ENCODE results near the gene AHI1. TPM values are rescaled to one million over a fixed set of nuclear protein-coding genes. Genes with fewer than 3 reads are reported as not detected.

The AHI1 gene
- total and polyA plus RNA-seq, 2 experiments from 2014 or later = 14.8 to 21.5 TPM

GRCh38 chr6:135280375-135281136 lies 217.0 kb downstream of the AHI1 start:
- Histone ChIP-seq H3K79me2 (no peaks in the 10 kb centered on the region), H3K4me3 (no peak overlapping the region), H3K9me3 (ENCODE audit: low read depth) (no peaks in the 10 kb centered on the region), H3K4me2 (no peak overlapping the region), H3K27ac (no peak overlapping the region), H3K27me3 (no peaks in the 10 kb centered on the region), H3K4me1 (ENCODE audit: insufficient read depth) (no peaks in the 10 kb centered on the region), H2AFZ (no peak overlapping the region), H3K36me3 (replicated peaks; ENCODE audit: insufficient read depth, low read depth) (no peaks in the 10 kb centered on the region), H4K20me1 (ENCODE audit: insufficient read depth, poor library complexity, severe bottlenecking) (no peaks in the 10 kb centered on the region), H3K9me2 (replicated peaks; ENCODE audit: insufficient read depth) (no peaks in the 10 kb centered on the region)
- WGBS (ENCODE audit: low lambda C conversion rate, missing lambda C conversion rate) = 76% methylated on average over 6 of the region's 6 CpGs
- TF ChIP-seq CTCF (IDR thresholded peaks at IDR 0.05; ENCODE audit: poor library complexity) = no peak
- no peak for TF ChIP-seq EZH2 (IDR thresholded peaks at IDR 0.05; ENCODE audit: borderline replicate concordance)
- no peak for DNase-seq (ENCODE audit: low spot score)

- 96% methylated on average over 6 of the region's 6 CpGs for WGBS (ENCODE audit: low lambda C conversion rate, missing lambda C conversion rate)
- Histone ChIP-seq H3K36me3 (replicated peaks; ENCODE audit: insufficient read depth, low read depth) (no peaks in the 10 kb centered on the region), H3K27me3 (no peaks in the 10 kb centered on the region), H3K4me3 (no peak overlapping the region), H3K9me2 (replicated peaks; ENCODE audit: insufficient read depth) (no peaks in the 10 kb centered on the region), H3K4me1 (ENCODE audit: insufficient read depth) (no peaks in the 10 kb centered on the region), H3K9me3 (ENCODE audit: low read depth) (no peaks in the 10 kb centered on the region), H3K27ac (no peak overlapping the region), H4K20me1 (ENCODE audit: insufficient read depth, poor library complexity, severe bottlenecking) (no peaks in the 10 kb centered on the region), H3K4me2 (no peak overlapping the region), H2AFZ (no peak overlapping the region), H3K79me2 (no peaks in the 10 kb centered on the region)
- DNase-seq (ENCODE audit: low spot score) = no peak
- TF ChIP-seq CTCF (IDR thresholded peaks at IDR 0.05; ENCODE audit: poor library complexity) (no peak), EZH2phosphoT487 (IDR thresholded peaks at IDR 0.05; ENCODE audit: low read depth, severe bottlenecking, unreplicated experiment) (no peak), EZH2 (IDR thresholded peaks at IDR 0.05; ENCODE audit: borderline replicate concordance) (no peak)
Observed at GRCh38 chr6:135277422-135277821, 220.1 kb downstream of the AHI1 start.

- Histone ChIP-seq H3K4me2 (no peak overlapping the region), H3K9me3 (ENCODE audit: low read depth) (no peaks in the 10 kb centered on the region), H2AFZ (no peak overlapping the region), H3K36me3 (replicated peaks; ENCODE audit: insufficient read depth, low read depth) (no peaks in the 10 kb centered on the region), H3K4me1 (ENCODE audit: insufficient read depth) (peaks cover 2% of the 10 kb centered on the region), H3K27ac (no peak overlapping the region), H3K79me2 (no peaks in the 10 kb centered on the region), H3K4me3 (no peak overlapping the region), H3K9me2 (replicated peaks; ENCODE audit: insufficient read depth) (no peaks in the 10 kb centered on the region), H4K20me1 (ENCODE audit: insufficient read depth, poor library complexity, severe bottlenecking) (no peaks in the 10 kb centered on the region), H3K27me3 (no peaks in the 10 kb centered on the region)
- WGBS (ENCODE audit: low lambda C conversion rate, missing lambda C conversion rate) = 39% methylated on average over 5 of the region's 5 CpGs
- TF ChIP-seq CTCF (IDR thresholded peaks at IDR 0.05; ENCODE audit: poor library complexity) (no peak), EZH2 (IDR thresholded peaks at IDR 0.05; ENCODE audit: borderline replicate concordance) (no peak), EZH2phosphoT487 (IDR thresholded peaks at IDR 0.05; ENCODE audit: low read depth, severe bottlenecking, unreplicated experiment) (no peak)
- no peak for DNase-seq (ENCODE audit: low spot score)
Observed at GRCh38 chr6:135274561-135275293, 222.8 kb downstream of the AHI1 start.

Data from hepatocyte (in vitro differentiated cells).